CD4-positive, alpha-beta T cell treated with Interferon gamma for 1 hour (primary cell): ENCODE data around the gene ZNF574.
"Not testable (repeated sequence)": the region's sequence is repeated elsewhere in the genome, so short reads cannot be mapped to it uniquely, and the experiment has no call there.

Source experiments
- DNase-seq: peaks from one replicate; pipeline ENCODE4 v3.0.0-alpha.2; 2020

The ZNF574 gene

GRCh38 chr19:42080764-42081375, 4.9 kb downstream of the ZNF574 start:
- DNase-seq: no peak

GRCh38 chr19:42081584-42082203, 5.7 kb downstream of the ZNF574 start:
- no peak for DNase-seq

- DNase-seq: no peak
These were observed 7.6 kb downstream of the ZNF574 start for GRCh38 chr19:42083537-42083936.

- no peak for DNase-seq
These were observed 10.3 kb downstream of the ZNF574 start for GRCh38 chr19:42086188-42086736.

GRCh38 chr19:42086770-42087550, 11.0 kb downstream of the ZNF574 start:
- DNase-seq: no peak

- DNase-seq: no peak
These were observed 12.7 kb downstream of the ZNF574 start for GRCh38 chr19:42088471-42089190.

- no peak for DNase-seq
These were observed 13.3 kb downstream of the ZNF574 start for GRCh38 chr19:42089191-42089750.

GRCh38 chr19:42089772-42090171, 13.8 kb downstream of the ZNF574 start:
- DNase-seq: no peak

GRCh38 chr19:42090672-42091071, 14.7 kb downstream of the ZNF574 start:
- DNase-seq: no peak

GRCh38 chr19:42091300-42091699, 15.3 kb downstream of the ZNF574 start:
- DNase-seq: no peak

GRCh38 chr19:42091742-42092141, 15.8 kb downstream of the ZNF574 start:
- DNase-seq: no peak

GRCh38 chr19:42092350-42092749, 16.4 kb downstream of the ZNF574 start:
- DNase-seq: peak; percentile 37

- DNase-seq: no peak
These were observed 17.5 kb downstream of the ZNF574 start for GRCh38 chr19:42093505-42093904.

- no peak for DNase-seq
These were observed 18.0 kb downstream of the ZNF574 start for GRCh38 chr19:42093926-42094325.

- no peak for DNase-seq
These were observed 19.3 kb downstream of the ZNF574 start for GRCh38 chr19:42095142-42095813.

- no peak for DNase-seq
These were observed 19.9 kb downstream of the ZNF574 start for GRCh38 chr19:42095814-42096230.

GRCh38 chr19:42096255-42096837, 20.4 kb downstream of the ZNF574 start:
- DNase-seq: no peak

GRCh38 chr19:42097461-42097860, 21.5 kb downstream of the ZNF574 start:
- no peak for DNase-seq

- DNase-seq: no peak
These were observed 22.8 kb downstream of the ZNF574 start for GRCh38 chr19:42098781-42099180.

- no peak for DNase-seq
These were observed 23.5 kb downstream of the ZNF574 start for GRCh38 chr19:42099336-42099925.

GRCh38 chr19:42100241-42100640, 24.3 kb downstream of the ZNF574 start:
- not testable (repeated sequence) for DNase-seq
